Kidney (tissue), 14 donors: ENCODE results near the gene ATF6B. TPM values are rescaled to one million over a fixed set of nuclear protein-coding genes. Genes with fewer than 3 reads are reported as not detected.

ENCODE experiments used
- DNase-seq, 5 donors: peaks; one replicate each; pipeline ENCODE4 v3.0.0-alpha.2; 2013 to 2020
- FAIRE-seq: peaks from 2 replicates; lab custom pipeline; 2012; peaks lifted over from hg19 to GRCh38; lab: Jason Lieb, UNC
- H3K27ac ChIP-seq, 2 donors: one replicate each; pipeline ENCODE4 v1.7.0; 2013; ENCODE audit warnings: low read depth in 2 of 2, low read length in 2 of 2, inconsistent platforms in 1 of 2
- H3K27me3 ChIP-seq: one replicate; pipeline ENCODE4 v1.7.1; 2013; ENCODE audit warnings: low read length, inconsistent platforms; ENCODE audit not compliant: control insufficient read depth, insufficient read depth
- H3K36me3 ChIP-seq, 3 donors: one replicate each; pipeline versions ENCODE4 v1.7.0 to v1.7.1; 2013; ENCODE audit warnings: low read length in 3 of 3, control low read depth in 1 of 3, inconsistent platforms in 1 of 3; ENCODE audit not compliant: insufficient read depth in 3 of 3, control insufficient read depth in 2 of 3
- H3K4me1 ChIP-seq, 3 donors: one replicate each; pipeline versions ENCODE4 v1.7.0 to v1.7.1; 2013; ENCODE audit warnings: low read length in 3 of 3, inconsistent platforms in 1 of 3, low read depth in 1 of 3; ENCODE audit not compliant: control insufficient read depth in 2 of 3, insufficient read depth in 2 of 3
- H3K4me3 ChIP-seq, 3 donors: one replicate each; pipeline versions ENCODE4 v1.7.0 to v1.8.1; 2013; ENCODE audit warnings: low read length in 3 of 3, control low read depth in 1 of 3, inconsistent platforms in 1 of 3
- H3K9ac ChIP-seq, 3 donors: one replicate each; pipeline versions ENCODE4 v1.7.0 to v1.7.1; 2013; ENCODE audit warnings: low read length in 3 of 3, control low read depth in 1 of 3, inconsistent platforms in 1 of 3
- H3K9me3 ChIP-seq, 3 donors: one replicate each; pipeline versions ENCODE4 v1.7.0 to v1.7.1; 2013; ENCODE audit warnings: low read length in 3 of 3, control low read depth in 1 of 3, inconsistent platforms in 1 of 3; ENCODE audit not compliant: control insufficient read depth in 2 of 3, insufficient read depth in 1 of 3
- intact Hi-C: fragments of 100-400 bp; cut with DNase I; formaldehyde crosslinking; loops from one replicate; pipeline ENCODE4 v1.11.1; 2022
- polyA plus RNA-seq: library from polyadenylated mRNA; stranded (reverse); fragments of 350-450 nt; fragmentation: Illumina TruSeq; extraction: RNeasy Lipid Tissue Mini Kit (QIAGEN cat#74804); gene quantifications from one replicate; pipeline ENCODE4 v1.2.3, GENCODE V29; 2014; ENCODE audit warnings: low read depth, low replicate concordance; ENCODE audit not compliant: insufficient read depth
- total RNA-seq: library from RNA; stranded (reverse); fragmentation: NEBNext Ultra II Directional; extraction: Animal tissue kit (Norgen Biotek cat#: 25700); gene quantifications from one replicate; pipeline ENCODE4 v1.2.1, GENCODE V29; 2021
- TF ChIP-seq, protein P1 (sequence below): IDR thresholded peaks from 3 replicates; pipeline ENCODE4 v1.5.1; 2012; ENCODE audit warnings: mild to moderate bottlenecking, moderate library complexity, borderline replicate concordance; ENCODE audit not compliant: insufficient read depth; ENCODE audit errors: extremely low read depth
- donor health status: control.
- donor health status: control.
- donor health status: control.
- donor health status: control.
- donor health status: control.
- donor health status: DM: yes; HTN: yes; CAD: no.
- donor health status: Normal renal cell carcinoma (clear cell type).

The ATF6B gene
- total and polyA plus RNA-seq, 2 donors from 2014 or later: 40.3 to 104 TPM

DNA sequence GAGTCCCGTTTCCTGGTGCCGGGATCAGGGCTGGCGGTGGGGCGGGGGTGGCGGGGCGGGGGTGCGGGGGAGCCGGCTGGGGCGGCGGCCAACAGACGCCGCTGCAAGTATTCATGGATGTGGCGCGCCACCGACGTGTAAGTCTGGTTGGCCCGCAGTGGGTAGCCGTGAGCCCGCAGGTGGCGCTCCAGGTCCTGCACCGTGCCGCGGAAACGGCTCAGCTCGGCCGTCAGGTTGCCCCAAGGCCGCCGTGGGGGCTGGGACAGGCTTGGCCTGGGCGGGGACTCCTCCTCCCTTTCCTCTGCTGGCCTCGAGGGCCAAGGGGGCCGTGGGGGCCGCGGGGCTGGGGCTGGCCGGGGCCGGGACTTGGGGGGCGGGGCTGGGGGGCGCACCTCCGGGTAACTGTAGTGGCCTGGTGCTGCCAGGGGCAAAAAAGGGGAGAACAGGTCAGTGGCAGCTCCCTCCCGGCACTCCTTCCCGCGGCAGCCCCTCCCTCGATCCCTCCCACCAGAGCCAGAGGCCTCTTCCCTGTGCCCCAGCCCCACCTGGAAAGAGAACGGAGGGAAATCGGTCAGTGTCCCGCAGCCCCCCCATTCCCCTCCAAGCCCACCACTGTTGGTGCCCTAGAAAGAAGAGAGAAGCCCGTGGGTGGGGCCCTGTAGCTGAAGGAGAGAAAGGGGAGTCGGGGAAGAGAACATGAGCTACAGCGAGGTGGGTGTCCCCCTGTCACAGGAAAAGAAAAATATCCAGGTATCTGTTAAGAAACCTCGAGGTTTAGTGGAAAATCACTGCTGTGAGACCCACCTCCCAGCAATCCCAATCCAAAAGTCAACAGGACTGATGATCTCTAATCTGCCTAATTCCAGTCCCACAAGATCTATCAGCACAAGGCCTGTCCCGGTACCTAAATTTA, 40.2 kb downstream of the ATF6B start:
- H3K27me3 ChIP-seq: no peaks in the 10 kb centered on the region
- no peak overlapping the region for H3K4me3 ChIP-seq
- H3K9ac ChIP-seq: no peak overlapping the region
- intact Hi-C loops: no loop called here
- peak overlapping the region in 1 of 2 donors; percentile 32 for H3K27ac ChIP-seq
- DNase-seq (peak; percentile 77 to 95 (median 89)), FAIRE-seq (no peak)
- H3K36me3 ChIP-seq: no peaks in the 10 kb centered on the region
- no peaks in the 10 kb centered on the region for H3K9me3 ChIP-seq
- H3K4me1 ChIP-seq: peaks cover 0 to 7% (median 0%) of the 10 kb centered on the region in 3 donors
- TF ChIP-seq, protein P1, sequence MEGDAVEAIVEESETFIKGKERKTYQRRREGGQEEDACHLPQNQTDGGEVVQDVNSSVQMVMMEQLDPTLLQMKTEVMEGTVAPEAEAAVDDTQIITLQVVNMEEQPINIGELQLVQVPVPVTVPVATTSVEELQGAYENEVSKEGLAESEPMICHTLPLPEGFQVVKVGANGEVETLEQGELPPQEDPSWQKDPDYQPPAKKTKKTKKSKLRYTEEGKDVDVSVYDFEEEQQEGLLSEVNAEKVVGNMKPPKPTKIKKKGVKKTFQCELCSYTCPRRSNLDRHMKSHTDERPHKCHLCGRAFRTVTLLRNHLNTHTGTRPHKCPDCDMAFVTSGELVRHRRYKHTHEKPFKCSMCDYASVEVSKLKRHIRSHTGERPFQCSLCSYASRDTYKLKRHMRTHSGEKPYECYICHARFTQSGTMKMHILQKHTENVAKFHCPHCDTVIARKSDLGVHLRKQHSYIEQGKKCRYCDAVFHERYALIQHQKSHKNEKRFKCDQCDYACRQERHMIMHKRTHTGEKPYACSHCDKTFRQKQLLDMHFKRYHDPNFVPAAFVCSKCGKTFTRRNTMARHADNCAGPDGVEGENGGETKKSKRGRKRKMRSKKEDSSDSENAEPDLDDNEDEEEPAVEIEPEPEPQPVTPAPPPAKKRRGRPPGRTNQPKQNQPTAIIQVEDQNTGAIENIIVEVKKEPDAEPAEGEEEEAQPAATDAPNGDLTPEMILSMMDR: peak; percentile 74

DNA sequence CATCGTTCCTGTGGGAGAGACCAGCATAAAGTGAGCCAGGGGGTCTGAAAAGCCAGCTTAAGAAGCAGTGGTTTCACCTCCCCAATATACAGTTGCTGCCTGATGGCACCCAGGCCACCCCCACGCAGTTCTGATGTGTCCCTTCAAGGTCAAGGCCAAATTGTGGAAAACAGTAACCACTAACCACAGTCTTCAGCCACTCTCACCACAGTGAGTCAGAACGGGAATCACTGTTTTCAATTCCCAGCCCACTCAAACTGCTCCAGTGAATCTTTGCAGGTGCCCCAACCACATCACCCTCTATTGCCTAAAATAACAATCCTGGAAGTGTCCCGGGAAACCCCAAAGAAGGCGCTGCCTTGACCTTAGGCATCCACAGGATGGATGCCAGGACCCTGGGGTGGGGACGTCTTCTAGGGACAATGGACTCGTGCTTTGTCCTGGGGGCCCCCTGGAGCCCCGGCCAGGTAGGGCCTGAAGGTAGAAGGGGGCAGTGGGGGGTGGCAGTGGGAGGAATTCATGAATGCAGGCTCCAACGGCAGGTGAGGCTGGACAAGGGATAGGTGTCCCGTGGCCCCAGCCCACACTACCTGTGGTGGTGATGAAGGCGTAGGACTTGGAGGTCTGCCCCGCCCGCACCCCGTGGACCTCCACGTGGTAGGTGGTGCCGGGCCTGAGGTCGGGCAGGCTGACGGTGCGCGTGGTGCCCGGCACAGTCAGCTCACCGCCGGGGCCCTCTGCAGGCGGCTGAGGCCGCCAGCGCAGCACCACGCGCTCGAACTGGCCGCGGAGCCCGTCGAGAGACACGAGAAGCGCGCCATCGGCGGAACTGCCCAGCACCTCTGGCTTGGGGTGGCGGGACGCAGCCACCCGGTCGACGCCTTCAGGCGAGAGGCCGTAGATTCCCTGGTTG, 41.1 kb downstream of the ATF6B start:
- no peaks in the 10 kb centered on the region for H3K36me3 ChIP-seq
- H3K4me1 ChIP-seq: peaks cover 0 to 4% (median 0%) of the 10 kb centered on the region in 3 donors
- FAIRE-seq (no peak), DNase-seq (peak in 1 of 5 donors; percentile 49)
- intact Hi-C loops: no loop called here
- no peaks in the 10 kb centered on the region for H3K27me3 ChIP-seq
- H3K27ac ChIP-seq: peak overlapping the region in 1 of 2 donors; percentile 32
- H3K9me3 ChIP-seq: no peaks in the 10 kb centered on the region
- no peak overlapping the region for H3K9ac ChIP-seq
- H3K4me3 ChIP-seq: no peak overlapping the region
- TF ChIP-seq, protein P1: no peak

DNA sequence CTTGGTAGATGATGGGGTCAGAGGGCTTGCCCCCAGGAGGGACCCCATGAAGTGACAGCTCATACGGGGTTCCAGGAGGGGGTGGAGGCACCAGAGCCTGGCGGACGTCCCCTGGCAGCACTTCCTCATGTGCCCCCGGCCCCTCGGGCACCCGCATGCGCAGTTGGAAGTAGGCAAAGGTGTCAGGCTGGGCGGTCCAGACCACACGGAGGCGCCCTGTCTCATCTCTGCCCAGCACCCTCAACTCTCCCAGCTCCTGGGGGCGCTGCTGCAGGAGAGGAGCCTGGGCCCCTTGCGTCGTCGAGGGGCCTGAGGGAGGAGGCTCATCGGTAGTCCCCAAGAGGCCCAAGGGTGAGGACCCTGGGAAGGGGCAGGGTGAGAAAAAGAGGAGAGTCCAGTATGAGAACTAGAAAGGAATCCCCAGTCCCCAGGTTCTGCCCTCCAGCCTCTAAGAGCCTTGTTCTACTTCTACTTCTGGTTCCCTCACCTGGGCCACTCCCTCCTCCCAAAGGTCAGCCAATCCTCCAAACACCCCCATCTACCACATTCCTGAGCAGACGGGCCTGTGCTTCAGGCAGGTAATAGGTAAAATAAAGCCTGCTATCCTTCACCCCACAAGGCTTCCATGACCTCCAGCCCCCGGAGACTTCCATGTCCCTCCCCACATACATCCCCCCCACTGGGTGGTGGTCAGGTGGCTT, 42.1 kb downstream of the ATF6B start:
- Histone ChIP-seq H3K27ac (no peak overlapping the region), H3K36me3 (no peaks in the 10 kb centered on the region), H3K4me3 (no peak overlapping the region), H3K9me3 (no peaks in the 10 kb centered on the region), H3K27me3 (no peaks in the 10 kb centered on the region), H3K4me1 (peaks cover 0 to 4% (median 0%) of the 10 kb centered on the region in 3 donors), H3K9ac (no peak overlapping the region)
- DNase-seq (peak in 1 of 5 donors; percentile 37), FAIRE-seq (no peak)
- TF ChIP-seq, protein P1: no peak
- intact Hi-C loops: no loop called here
